KMS-11 (cell line): ENCODE results near the gene DHX58.

Source experiments
- H2AFZ ChIP-seq: fragments of 200-600 bp; sonication (generic); 2 replicates; pipeline ENCODE4 v1.6.1; 2016; ENCODE audit warnings: antibody characterized with exemption, mixed run types, low read depth
- H3K27ac ChIP-seq: fragments of 200-600 bp; sonication (generic); 2 replicates; pipeline ENCODE4 v1.6.1; 2016; ENCODE audit warnings: mild to moderate bottlenecking, mixed run types
- H3K27me3 ChIP-seq: fragments of 200-600 bp; sonication (generic); 2 replicates; pipeline ENCODE4 v1.6.1; 2017; ENCODE audit warnings: mild to moderate bottlenecking, low read depth, mixed run types, moderate library complexity; ENCODE audit not compliant: insufficient read depth
- H3K36me3 ChIP-seq: fragments of 200-600 bp; sonication (generic); 2 replicates; pipeline ENCODE4 v1.6.1; 2017; ENCODE audit warnings: mild to moderate bottlenecking, mixed run types; ENCODE audit not compliant: insufficient read depth
- H3K4me1 ChIP-seq: fragments of 200-600 bp; sonication (generic); 2 replicates; pipeline ENCODE4 v1.6.1; 2016; ENCODE audit warnings: mild to moderate bottlenecking, low read depth, mixed run types; ENCODE audit not compliant: poor library complexity, severe bottlenecking
- H3K4me2 ChIP-seq: fragments of 200-600 bp; sonication (generic); 2 replicates; pipeline ENCODE4 v1.7.0; 2016; ENCODE audit warnings: mild to moderate bottlenecking, mixed run types
- H3K4me3 ChIP-seq: fragments of 200-600 bp; sonication (generic); IDR thresholded peaks from 2 replicates; pipeline ENCODE4 v1.6.1; 2017; ENCODE audit warnings: low read depth, low read length, mixed read lengths; ENCODE audit not compliant: insufficient read depth
- H3K79me2 ChIP-seq: fragments of 200-600 bp; sonication (generic); 2 replicates; pipeline ENCODE4 v1.6.1; 2016; ENCODE audit warnings: low read depth, mixed run types; ENCODE audit not compliant: insufficient read depth
- H3K9ac ChIP-seq: fragments of 200-600 bp; sonication (generic); 2 replicates; pipeline ENCODE4 v1.6.1; 2016; ENCODE audit warnings: mild to moderate bottlenecking, mixed run types
- H4K20me1 ChIP-seq: fragments of 200-600 bp; sonication (generic); 2 replicates; pipeline ENCODE4 v1.6.1; 2016; ENCODE audit warnings: mild to moderate bottlenecking, mixed run types; ENCODE audit not compliant: insufficient read depth
- TF ChIP-seq, protein P1 (sequence below): fragments of 200-600 bp; sonication (generic); conservative IDR thresholded peaks from 2 replicates; pipeline ENCODE4 v1.6.1; 2017; ENCODE audit warnings: low read depth, mild to moderate bottlenecking, antibody characterized with exemption, low read length, moderate library complexity, mixed read lengths

The DHX58 gene

DNA sequence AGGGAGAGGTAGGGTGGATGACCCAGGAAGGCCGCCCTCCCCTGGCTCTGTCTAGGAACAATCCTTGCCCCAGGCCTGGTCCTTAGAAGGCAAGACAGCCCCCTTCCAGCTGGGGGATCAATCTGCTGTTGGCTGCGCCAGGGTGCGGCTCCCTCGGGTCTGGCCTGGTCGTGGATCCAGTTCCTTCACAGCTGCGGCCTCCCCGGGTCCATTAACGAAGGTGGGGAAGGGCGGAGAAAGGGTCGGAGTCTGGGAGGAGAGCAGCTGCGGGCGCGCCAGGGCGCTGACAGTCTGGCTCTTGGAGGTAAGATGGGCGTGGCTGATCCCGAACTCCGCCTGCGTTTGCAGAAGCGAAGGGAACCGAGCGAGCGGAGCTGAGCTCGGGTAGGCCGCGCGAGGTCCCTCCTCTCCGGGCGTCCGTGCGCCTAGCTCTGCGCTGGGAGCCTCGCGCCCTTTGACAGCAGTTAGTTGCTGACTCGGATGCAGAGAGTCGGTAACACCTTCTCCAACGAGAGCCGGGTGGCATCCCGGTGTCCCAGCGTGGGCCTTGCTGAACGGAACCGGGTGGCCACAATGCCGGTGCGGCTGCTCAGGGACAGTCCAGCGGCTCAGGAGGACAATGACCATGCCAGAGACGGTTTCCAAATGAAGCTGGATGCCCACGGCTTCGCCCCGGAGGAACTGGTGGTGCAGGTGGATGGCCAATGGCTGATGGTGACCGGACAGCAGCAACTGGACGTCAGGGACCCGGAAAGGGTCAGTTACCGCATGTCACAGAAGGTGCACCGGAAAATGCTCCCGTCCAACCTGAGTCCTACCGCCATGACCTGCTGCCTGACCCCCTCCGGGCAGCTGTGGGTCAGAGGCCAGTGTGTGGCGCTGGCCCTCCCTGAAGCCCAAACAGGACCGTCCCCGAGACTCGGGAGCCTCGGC, 10.1 kb upstream of the DHX58 start, which contains the start of gene HSPB9:
TSS of gene HSPB9 (plus strand) at position 434 of the 933 bp plus-strand sequence. CDS start at position 481, 47 bp downstream.
- H3K4me2 ChIP-seq: peak within 1 kb of the TSS; percentile 90; the same call in 1 of the 2 replicates
- H3K27ac ChIP-seq: no peak within 1 kb of the TSS
- TF ChIP-seq, protein P1, sequence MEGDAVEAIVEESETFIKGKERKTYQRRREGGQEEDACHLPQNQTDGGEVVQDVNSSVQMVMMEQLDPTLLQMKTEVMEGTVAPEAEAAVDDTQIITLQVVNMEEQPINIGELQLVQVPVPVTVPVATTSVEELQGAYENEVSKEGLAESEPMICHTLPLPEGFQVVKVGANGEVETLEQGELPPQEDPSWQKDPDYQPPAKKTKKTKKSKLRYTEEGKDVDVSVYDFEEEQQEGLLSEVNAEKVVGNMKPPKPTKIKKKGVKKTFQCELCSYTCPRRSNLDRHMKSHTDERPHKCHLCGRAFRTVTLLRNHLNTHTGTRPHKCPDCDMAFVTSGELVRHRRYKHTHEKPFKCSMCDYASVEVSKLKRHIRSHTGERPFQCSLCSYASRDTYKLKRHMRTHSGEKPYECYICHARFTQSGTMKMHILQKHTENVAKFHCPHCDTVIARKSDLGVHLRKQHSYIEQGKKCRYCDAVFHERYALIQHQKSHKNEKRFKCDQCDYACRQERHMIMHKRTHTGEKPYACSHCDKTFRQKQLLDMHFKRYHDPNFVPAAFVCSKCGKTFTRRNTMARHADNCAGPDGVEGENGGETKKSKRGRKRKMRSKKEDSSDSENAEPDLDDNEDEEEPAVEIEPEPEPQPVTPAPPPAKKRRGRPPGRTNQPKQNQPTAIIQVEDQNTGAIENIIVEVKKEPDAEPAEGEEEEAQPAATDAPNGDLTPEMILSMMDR: no peak
- H2AFZ ChIP-seq: peak within 1 kb of the TSS; percentile 67; the same call in 1 of the 2 replicates
- no peaks in the 10 kb centered on the region for H3K36me3 ChIP-seq
- H3K27me3 ChIP-seq: no peaks in the 10 kb centered on the region
- H3K9ac ChIP-seq: no peak within 1 kb of the TSS
- no peaks in the 10 kb centered on the region for H4K20me1 ChIP-seq
- no peaks in the 10 kb centered on the region for H3K79me2 ChIP-seq
- no peak within 1 kb of the TSS for H3K4me3 ChIP-seq
- H3K4me1 ChIP-seq: peaks cover 33% of the 10 kb centered on the region

DNA sequence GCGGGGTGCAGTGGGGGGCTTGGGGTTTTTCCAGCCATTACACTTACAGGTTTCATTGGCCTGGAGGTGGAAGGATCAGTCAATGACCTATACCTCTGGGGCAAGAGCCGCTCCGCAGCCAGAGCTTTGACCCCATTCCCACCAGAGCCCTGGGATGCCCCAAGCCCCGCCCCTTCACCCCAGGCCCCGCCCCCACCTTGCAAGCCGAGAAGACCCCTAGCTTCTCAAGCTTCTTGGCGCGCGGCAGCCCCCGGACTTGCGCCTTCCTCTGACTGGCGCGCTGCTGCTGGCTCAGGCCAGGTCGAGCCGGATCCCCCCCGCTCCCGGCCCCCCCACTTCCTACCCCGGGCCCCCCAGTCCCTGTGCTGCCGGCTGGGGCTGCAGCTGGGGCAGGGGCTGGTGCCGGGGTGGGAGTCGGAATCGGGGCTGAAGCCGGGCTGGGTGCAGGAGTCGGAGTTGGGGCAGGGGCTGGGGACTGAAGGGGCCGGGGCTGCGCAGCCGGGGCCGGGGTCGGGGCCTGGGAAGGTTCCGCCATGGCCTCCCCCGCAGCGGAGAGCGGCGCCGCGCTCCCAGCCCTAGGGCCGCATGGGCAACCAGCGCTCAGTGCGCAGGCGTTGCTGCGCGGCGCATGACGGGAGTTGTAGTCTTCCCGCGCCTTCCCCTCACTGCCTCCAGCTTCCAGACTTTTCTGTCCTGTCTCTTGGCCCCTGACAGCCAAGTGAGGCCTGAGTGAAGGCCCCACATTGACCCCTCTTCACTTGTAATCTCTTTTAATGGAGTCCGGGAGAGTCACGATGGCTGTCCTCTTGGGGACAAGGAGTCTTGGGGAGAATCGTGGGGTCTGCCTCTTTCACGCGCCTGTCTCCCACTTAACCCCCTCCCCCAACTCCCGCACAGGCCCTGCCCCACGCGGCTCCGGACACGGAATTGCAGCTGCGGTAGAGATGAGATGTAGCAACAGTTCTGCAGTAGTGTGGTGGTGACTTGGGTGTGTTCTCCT, 8.6 kb upstream of the DHX58 start, which contains the start of gene KAT2A:
TSS of gene KAT2A (minus strand) at position 598 of the 1,000 bp plus-strand sequence. CDS start at position 535, 63 bp downstream.
- peak within 1 kb of the TSS; percentile 90 for H3K4me2 ChIP-seq
- peak within 1 kb of the TSS; percentile 95 for H3K9ac ChIP-seq
- TF ChIP-seq, protein P1: no peak
- H2AFZ ChIP-seq: peak within 1 kb of the TSS; percentile 67
- H4K20me1 ChIP-seq: no peaks in the 10 kb centered on the region
- H3K4me1 ChIP-seq: peaks cover 37% of the 10 kb centered on the region
- no peaks in the 10 kb centered on the region for H3K27me3 ChIP-seq
- no peaks in the 10 kb centered on the region for H3K36me3 ChIP-seq
- H3K4me3 ChIP-seq: no peak within 1 kb of the TSS
- H3K27ac ChIP-seq: peak within 1 kb of the TSS; percentile 58
- H3K79me2 ChIP-seq: no peaks in the 10 kb centered on the region

- H4K20me1 ChIP-seq: no peaks in the 10 kb centered on the region
- peaks cover 37% of the 10 kb centered on the region for H3K4me1 ChIP-seq
- no peak overlapping the region; the same call in 1 of the 2 replicates for H3K27ac ChIP-seq
- TF ChIP-seq, protein P1: no peak
- H3K4me3 ChIP-seq: no peak overlapping the region
- H3K27me3 ChIP-seq: no peaks in the 10 kb centered on the region
- peak overlapping the region; percentile 90 for H3K4me2 ChIP-seq
- no peaks in the 10 kb centered on the region for H3K79me2 ChIP-seq
- H3K9ac ChIP-seq: peak overlapping the region; percentile 95; the same call in 1 of the 2 replicates
- no peaks in the 10 kb centered on the region for H3K36me3 ChIP-seq
- peak overlapping the region; percentile 67 for H2AFZ ChIP-seq
Measured at GRCh38 chr17:42120161-42120769, 7.8 kb upstream of the DHX58 start.

GRCh38 chr17:42119301-42119700, 6.8 kb upstream of the DHX58 start:
- H3K79me2 ChIP-seq: no peaks in the 10 kb centered on the region
- no peaks in the 10 kb centered on the region for H4K20me1 ChIP-seq
- H3K36me3 ChIP-seq: no peaks in the 10 kb centered on the region
- H3K27ac ChIP-seq: no peak overlapping the region
- peaks cover 37% of the 10 kb centered on the region for H3K4me1 ChIP-seq
- H3K4me3 ChIP-seq: no peak overlapping the region
- no peak overlapping the region for H2AFZ ChIP-seq
- H3K27me3 ChIP-seq: no peaks in the 10 kb centered on the region
- H3K4me2 ChIP-seq: peak overlapping the region; percentile 8; the same call in 1 of the 2 replicates
- H3K9ac ChIP-seq: no peak overlapping the region
- TF ChIP-seq, protein P1: no peak
